SU-DHL-6 (cell line): ENCODE data around the gene SPSB1.

Experiments
- H2AFZ ChIP-seq: fragments of 200-600 bp; sonication (generic); 2 replicates; pipeline ENCODE4 v1.6.1; 2014; ENCODE audit warnings: low read depth, mild to moderate bottlenecking, moderate library complexity, mixed read lengths, antibody characterized with exemption, low read length; ENCODE audit not compliant: severe bottlenecking
- H3F3A ChIP-seq: fragments of 200-600 bp; shearing (Covaris generic); 2 replicates; pipeline ENCODE4 v1.6.0; 2016; ENCODE audit warnings: antibody characterized with exemption, mild to moderate bottlenecking; ENCODE audit not compliant: insufficient read depth
- H3K27ac ChIP-seq: fragments of 200-600 bp; sonication (generic); 2 replicates; pipeline ENCODE4 v1.5.1; 2016; ENCODE audit warnings: low read depth, mild to moderate bottlenecking, low read length, moderate library complexity, mixed read lengths
- H3K27me3 ChIP-seq: fragments of 200-600 bp; sonication (generic), shearing (Covaris generic); 2 replicates; pipeline ENCODE4 v1.6.0; 2014; ENCODE audit warnings: mild to moderate bottlenecking, low read length
- H3K36me3 ChIP-seq: fragments of 200-600 bp; sonication (generic); 2 replicates; pipeline ENCODE4 v1.6.1; 2014; ENCODE audit warnings: mild to moderate bottlenecking, low read length, mixed read lengths
- H3K4me2 ChIP-seq: fragments of 300-600, 200-600 bp; shearing (Covaris generic), sonication (generic); 2 replicates; pipeline ENCODE4 v1.6.0; 2014; ENCODE audit warnings: low read length, low read depth, mild to moderate bottlenecking; ENCODE audit not compliant: poor library complexity, severe bottlenecking
- H3K4me3 ChIP-seq: fragments of 200-600 bp; sonication (generic); 2 replicates; pipeline ENCODE4 v1.5.1; 2014; ENCODE audit warnings: antibody characterized with exemption, low read length, mild to moderate bottlenecking, mixed read lengths; ENCODE audit not compliant: insufficient read depth, poor library complexity, severe bottlenecking
- H3K79me2 ChIP-seq: fragments of 200-600 bp; sonication (generic); 2 replicates; pipeline ENCODE4 v1.6.1; 2014; ENCODE audit warnings: mild to moderate bottlenecking, low read length, moderate library complexity; ENCODE audit not compliant: insufficient read depth
- H3K9ac ChIP-seq: fragments of 200-600 bp; sonication (generic); 2 replicates; pipeline ENCODE4 v1.7.0; 2014; ENCODE audit warnings: mild to moderate bottlenecking, low read length
- H3K9me2 ChIP-seq: fragments of 200-600 bp; sonication (generic); replicated peaks from 2 replicates; pipeline ENCODE4 v1.6.1; 2014; ENCODE audit warnings: low read length; ENCODE audit not compliant: insufficient read depth
- H3K9me3 ChIP-seq: fragments of 200-600 bp; sonication (generic); 2 replicates; pipeline ENCODE4 v1.6.1; 2014; ENCODE audit warnings: low read length, mixed read lengths; ENCODE audit not compliant: insufficient read depth
- H4K20me1 ChIP-seq: fragments of 200-600 bp; sonication (generic); 2 replicates; pipeline ENCODE4 v1.6.1; 2014; ENCODE audit warnings: low read depth, mild to moderate bottlenecking, antibody characterized with exemption, low read length, moderate library complexity, mixed read lengths
- CTCF ChIP-seq: fragments of 200-600 bp; sonication (generic); IDR thresholded peaks from one replicate; pipeline ENCODE4 v1.5.1; 2017; ENCODE audit warnings: antibody characterized with exemption, mild to moderate bottlenecking, low read length, moderate library complexity; ENCODE audit not compliant: insufficient read depth, poor library complexity, severe bottlenecking
- EZH2phosphoT487 ChIP-seq: fragments of 200-600 bp; sonication (generic), shearing (Covaris generic); conservative IDR thresholded peaks from 2 replicates; pipeline ENCODE4 v1.6.1; 2018; ENCODE audit warnings: mild to moderate bottlenecking, antibody characterized with exemption, low read length, moderate library complexity, mixed read lengths

SPSB1 gene

DNA sequence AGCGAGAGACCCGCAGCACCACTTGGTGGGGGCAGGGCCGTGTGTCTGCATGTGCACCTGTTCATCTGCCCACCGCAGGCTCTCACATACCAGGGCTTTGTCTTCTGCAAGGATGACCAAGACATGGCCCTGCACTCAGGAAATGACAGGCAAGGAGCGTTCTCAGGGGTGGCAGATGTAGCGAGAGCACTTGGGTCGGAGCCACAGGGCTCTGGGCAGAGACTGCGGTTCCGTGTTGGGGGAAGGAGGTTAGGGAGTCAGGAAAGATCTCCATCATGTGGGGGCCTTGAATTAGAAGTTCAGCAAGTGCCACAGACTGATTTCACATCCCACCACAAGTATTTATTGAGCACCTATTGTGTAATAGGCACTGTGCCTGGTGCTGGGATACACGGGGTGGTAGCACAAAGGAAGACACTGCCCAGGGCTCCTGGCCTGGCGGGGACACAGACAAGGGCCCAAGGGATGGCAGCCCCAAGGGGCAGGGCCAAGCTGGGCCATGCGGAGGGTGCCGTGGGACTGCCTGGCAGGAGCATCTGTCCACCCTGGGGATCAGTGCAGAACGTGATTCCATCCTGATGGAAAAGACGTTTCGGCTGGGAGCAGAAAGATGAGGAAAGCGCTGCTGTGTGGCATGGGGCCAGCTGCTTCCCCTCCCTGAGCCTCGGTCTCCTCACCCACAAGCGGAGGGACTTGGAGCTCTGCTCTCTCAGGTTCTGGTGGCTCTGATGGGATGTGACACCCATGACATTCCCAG, 11.4 kb upstream of the SPSB1 start:
- Histone ChIP-seq H2AFZ (no peak overlapping the region), H3K36me3 (no peaks in the 10 kb centered on the region), H3K4me2 (no peak overlapping the region), H4K20me1 (no peaks in the 10 kb centered on the region), H3K4me3 (no peak overlapping the region), H3K27me3 (no peaks in the 10 kb centered on the region), H3F3A (no peaks in the 10 kb centered on the region), H3K79me2 (no peaks in the 10 kb centered on the region), H3K9me3 (no peaks in the 10 kb centered on the region), H3K9me2 (no peaks in the 10 kb centered on the region), H3K9ac (no peak overlapping the region), H3K27ac (no peak overlapping the region)
- no peak for TF ChIP-seq EZH2phosphoT487
- no peak for TF ChIP-seq CTCF

DNA sequence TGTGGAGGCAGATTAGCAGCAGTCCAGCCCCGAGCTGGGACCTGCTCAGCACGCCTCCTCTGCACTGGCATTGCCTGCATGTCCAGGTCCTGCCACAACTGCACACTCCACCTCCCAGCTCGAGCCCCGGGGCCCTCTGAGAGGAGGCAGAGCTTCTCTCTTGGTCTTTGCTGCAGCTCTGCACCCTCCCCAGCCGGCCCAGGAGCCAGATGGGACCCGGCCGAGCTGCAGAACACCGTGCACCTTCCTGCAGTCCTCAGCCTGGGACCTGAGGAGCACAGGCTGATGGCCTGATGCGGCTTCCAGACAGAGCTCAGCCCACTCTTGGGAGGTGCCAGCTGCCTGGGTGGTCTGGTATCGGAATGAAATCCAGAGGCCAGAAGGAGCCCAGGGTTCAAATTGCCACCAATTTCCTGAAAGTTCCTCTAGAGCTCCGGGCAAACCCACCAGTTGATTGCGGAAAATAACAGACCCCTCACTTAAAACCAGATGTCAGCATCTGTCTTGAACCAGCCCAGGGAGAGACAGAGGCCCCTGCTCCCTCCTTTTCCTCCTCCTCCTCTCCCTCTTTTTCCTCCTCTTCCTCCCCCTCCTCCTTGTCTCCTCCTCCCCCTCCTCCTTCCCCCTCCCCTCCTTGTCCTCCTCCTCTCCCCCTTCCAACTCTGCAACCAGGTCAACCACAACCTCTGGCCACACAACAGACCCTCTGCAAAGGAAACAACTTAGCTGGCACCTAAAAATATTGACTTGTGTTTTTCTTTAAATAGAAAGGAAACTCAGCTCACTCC, 10.6 kb upstream of the SPSB1 start:
- no peak for TF ChIP-seq EZH2phosphoT487
- no peak for TF ChIP-seq CTCF
- Histone ChIP-seq H3K9me2 (no peaks in the 10 kb centered on the region), H4K20me1 (no peaks in the 10 kb centered on the region), H3K79me2 (no peaks in the 10 kb centered on the region), H2AFZ (no peak overlapping the region), H3F3A (no peaks in the 10 kb centered on the region), H3K4me2 (no peak overlapping the region), H3K36me3 (no peaks in the 10 kb centered on the region), H3K4me3 (no peak overlapping the region), H3K27me3 (no peaks in the 10 kb centered on the region), H3K9me3 (no peaks in the 10 kb centered on the region), H3K9ac (no peak overlapping the region), H3K27ac (no peak overlapping the region)

GRCh38 chr1:9282696-9282955, 10.1 kb upstream of the SPSB1 start:
- no peaks in the 10 kb centered on the region for H3K9me2 ChIP-seq
- no peaks in the 10 kb centered on the region for H3K36me3 ChIP-seq
- H3K27me3 ChIP-seq = no peaks in the 10 kb centered on the region
- H3K4me3 ChIP-seq = no peak overlapping the region
- no peak overlapping the region for H3K4me2 ChIP-seq
- no peak overlapping the region for H3K9ac ChIP-seq
- no peaks in the 10 kb centered on the region for H3K9me3 ChIP-seq
- H2AFZ ChIP-seq = no peak overlapping the region
- H3F3A ChIP-seq = no peaks in the 10 kb centered on the region
- H3K27ac ChIP-seq = no peak overlapping the region
- H3K79me2 ChIP-seq = no peaks in the 10 kb centered on the region
- no peaks in the 10 kb centered on the region for H4K20me1 ChIP-seq
- TF ChIP-seq EZH2phosphoT487 (no peak), CTCF (no peak)
